HG02798 (cell line): ENCODE results near the gene SMO.
"Not testable (repeated sequence)": the region's sequence is repeated elsewhere in the genome, so short reads cannot be mapped to it uniquely, and the experiment has no call there.

ENCODE experiments used
- ATAC-seq: cut with Tn5 transposase; IDR thresholded peaks from one replicate; pipeline ENCODE4 v1.9.1; 2021; ENCODE audit warnings: mild to moderate bottlenecking; ENCODE audit not compliant: unreplicated experiment, poor library complexity

SMO gene

GRCh38 chr7:129227646-129228578 is 39.5 kb downstream of the SMO start:
- ATAC-seq: no peak

GRCh38 chr7:129228633-129229032 is 40.2 kb downstream of the SMO start:
- no peak for ATAC-seq

- no peak for ATAC-seq
Observed at GRCh38 chr7:129231666-129232065, 43.2 kb downstream of the SMO start.

GRCh38 chr7:129238546-129238945 is 50.1 kb downstream of the SMO start:
- no peak for ATAC-seq

GRCh38 chr7:129240119-129240820 is 51.8 kb downstream of the SMO start:
- no peak for ATAC-seq

GRCh38 chr7:129244220-129244619 is 55.8 kb downstream of the SMO start:
- no peak for ATAC-seq

- no peak for ATAC-seq
Observed at GRCh38 chr7:129245533-129245932, 57.1 kb downstream of the SMO start.

GRCh38 chr7:129247087-129247486 is 58.7 kb downstream of the SMO start:
- ATAC-seq: no peak

- ATAC-seq: no peak
Observed at GRCh38 chr7:129252128-129252527, 63.7 kb downstream of the SMO start.

GRCh38 chr7:129252603-129253002 is 64.2 kb downstream of the SMO start:
- not testable (repeated sequence) for ATAC-seq

GRCh38 chr7:129255800-129256199 is 67.4 kb downstream of the SMO start:
- no peak for ATAC-seq

GRCh38 chr7:129256221-129256620 is 67.8 kb downstream of the SMO start:
- ATAC-seq: no peak

GRCh38 chr7:129257168-129257567 is 68.7 kb downstream of the SMO start:
- ATAC-seq: no peak

GRCh38 chr7:129258649-129259389 is 70.4 kb downstream of the SMO start:
- no peak for ATAC-seq

- ATAC-seq: no peak
Observed at GRCh38 chr7:129262324-129262723, 73.9 kb downstream of the SMO start.
